ENCODE data around the gene PIKFYVE.
"Not testable (repeated sequence)": the region's sequence is repeated elsewhere in the genome, so short reads cannot be mapped to it uniquely, and the experiment has no call there.

PIKFYVE gene

GRCh38 chr2:208306291-208306690 lies 40.2 kb downstream of the PIKFYVE start:
- no peak for DNase-seq

DNA sequence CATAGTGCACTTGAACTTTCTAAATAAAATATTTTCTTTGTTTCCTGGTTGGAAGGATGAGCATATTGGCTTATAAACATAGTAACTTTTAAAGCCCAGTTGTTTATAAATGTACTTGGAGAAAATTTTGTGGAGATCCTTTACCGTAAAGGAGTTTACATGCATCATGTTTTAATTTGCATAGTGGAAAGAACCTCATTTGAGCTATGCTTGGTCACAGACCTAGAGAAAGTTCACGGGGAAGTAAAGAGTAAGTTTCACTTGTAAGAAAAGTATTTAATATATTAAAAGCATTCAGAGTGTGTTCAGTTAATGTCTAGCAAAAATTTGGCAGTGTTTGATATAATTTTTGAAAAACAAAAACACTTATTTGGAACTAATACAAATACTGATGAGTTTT lies 45.3 kb downstream of the PIKFYVE start:
- no peak for DNase-seq

GRCh38 chr2:208311954-208312353 lies 45.9 kb downstream of the PIKFYVE start:
- DNase-seq: no peak

DNA sequence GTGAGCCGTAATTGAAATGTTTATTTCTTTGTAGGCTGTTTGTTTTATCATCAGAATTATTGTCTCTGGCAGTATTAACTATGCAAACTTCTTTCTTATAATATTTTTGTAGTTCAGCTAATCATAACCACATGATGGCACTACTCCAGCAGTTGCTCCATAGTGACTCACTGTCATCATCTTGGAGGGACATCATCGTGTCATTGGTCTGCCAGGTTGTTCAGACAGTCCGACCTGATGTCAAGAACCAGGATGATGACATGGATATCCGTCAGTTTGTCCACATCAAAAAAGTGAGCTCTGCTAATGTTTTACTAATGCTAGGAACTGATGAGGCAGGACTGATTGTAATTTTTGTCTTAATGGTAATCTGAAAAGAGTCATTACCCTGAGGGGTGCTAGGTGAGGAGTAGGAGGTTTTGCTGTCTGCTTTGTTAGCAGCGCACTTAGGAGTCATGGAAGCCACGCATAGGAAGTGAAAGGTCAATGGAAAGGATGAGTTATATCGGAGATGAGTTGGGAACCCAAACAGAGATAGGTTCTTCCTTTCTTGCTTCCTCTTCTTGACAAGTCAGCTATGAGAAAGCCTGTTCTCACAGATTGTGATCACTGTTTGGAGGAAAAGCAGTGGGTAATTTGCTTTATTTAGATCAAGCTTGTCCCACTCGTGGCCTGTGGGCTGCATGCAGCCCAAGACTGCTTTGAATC lies 49.2 kb downstream of the PIKFYVE start:
- DNase-seq: no peak

DNA sequence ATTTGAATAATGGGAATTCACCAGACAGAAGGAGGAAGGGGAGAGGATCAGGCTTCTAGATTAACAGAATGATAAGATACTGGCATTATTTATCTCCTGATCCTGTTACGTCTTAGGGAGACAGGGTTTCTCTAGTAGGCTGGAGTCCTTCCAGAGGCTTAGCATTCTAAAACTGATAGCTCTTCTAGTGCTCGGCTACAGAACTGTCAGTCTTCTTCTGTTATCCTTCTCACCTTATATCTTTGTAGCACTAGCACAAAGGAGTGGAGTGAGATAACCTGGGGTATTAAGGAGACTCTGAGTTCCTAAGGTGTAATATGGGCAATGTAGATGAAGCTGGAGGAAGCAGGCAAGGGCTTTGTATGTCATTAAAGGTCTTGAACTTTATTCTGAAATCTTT lies 52.1 kb downstream of the PIKFYVE start:
- no peak for DNase-seq

GRCh38 chr2:208319391-208319790 lies 53.3 kb downstream of the PIKFYVE start:
- DNase-seq: no peak

DNA sequence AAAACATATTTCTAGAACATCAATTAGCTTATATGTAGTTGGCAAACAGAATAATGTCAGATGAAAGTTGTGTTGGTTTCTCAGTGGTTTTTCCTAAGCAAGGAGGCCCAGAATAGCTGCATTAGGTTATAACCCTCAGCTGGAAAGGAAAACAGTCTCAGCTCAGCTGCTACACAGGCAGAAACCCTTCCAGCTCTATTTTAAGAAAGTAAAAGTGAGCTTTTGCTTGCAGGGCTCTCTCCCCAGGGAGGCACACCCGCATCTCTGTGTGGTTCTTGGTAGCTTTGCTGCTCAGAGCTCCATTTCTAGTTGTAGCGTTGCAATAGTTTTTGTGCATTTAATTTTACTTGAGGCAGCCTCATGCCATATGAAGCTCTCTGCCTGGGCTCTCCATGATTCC lies 54.6 kb downstream of the PIKFYVE start:
- DNase-seq: no peak

DNA sequence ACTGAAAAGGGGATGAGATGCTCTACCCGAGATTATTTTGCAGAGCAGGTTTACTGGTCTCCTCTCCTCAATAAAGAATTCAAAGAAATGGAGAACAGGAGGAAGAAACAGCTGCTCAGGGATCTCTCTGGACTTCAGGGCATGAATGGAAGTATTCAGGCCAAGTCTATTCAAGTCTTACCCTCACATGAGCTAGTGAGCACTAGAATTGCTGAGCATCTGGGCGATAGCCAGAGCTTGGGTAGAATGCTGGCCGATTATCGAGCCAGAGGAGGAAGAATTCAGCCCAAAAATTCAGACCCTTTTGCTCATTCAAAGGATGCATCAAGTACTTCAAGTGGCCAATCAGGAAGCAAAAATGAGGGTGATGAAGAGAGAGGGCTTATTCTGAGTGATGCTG lies 60.0 kb downstream of the PIKFYVE start:
- DNase-seq: no peak

- no peak for DNase-seq
Observed at GRCh38 chr2:208329485-208329884, 63.4 kb downstream of the PIKFYVE start.

GRCh38 chr2:208334230-208334629 lies 68.2 kb downstream of the PIKFYVE start:
- no peak for DNase-seq

GRCh38 chr2:208346756-208347155 lies 80.7 kb downstream of the PIKFYVE start:
- DNase-seq: no peak

DNA sequence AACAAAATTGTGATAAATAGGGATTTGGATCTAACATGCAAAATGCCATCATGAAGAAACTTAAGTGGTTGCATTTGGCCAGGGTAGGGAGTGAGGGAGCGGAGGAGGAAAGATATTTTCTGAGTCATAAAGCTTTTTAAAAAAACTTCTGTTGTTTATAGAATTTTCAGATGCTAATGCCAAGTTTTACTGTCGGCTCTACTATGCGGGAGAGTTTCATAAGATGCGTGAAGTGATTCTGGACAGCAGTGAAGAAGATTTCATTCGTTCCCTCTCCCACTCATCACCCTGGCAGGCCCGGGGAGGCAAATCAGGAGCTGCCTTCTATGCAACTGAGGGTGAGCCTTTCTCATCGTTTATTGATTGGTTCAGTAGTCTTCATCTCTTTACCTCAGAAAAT lies 84.6 kb downstream of the PIKFYVE start:
- DNase-seq: no peak

- DNase-seq: no peak
Observed at GRCh38 chr2:208352644-208353567, 86.9 kb downstream of the PIKFYVE start.

DNA sequence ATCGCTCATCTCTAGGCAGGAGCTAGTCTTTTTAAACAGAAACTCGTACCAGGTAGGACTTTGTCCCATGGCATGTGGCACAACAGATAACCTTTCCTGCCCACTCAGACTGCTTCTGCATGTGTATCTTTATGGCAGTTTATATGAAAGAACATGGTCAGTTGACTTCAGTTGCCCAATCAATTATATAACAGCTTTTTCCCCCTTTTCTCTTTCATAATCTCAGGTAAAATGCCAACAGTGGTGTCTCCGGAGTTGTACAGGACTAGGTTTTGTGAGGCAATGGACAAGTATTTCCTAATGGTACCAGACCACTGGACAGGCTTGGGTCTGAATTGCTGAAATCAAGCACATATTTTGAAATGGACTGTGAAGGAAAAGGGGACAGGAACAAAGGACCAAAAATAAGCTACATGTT lies 88.9 kb downstream of the PIKFYVE start:
- no peak for DNase-seq

- DNase-seq: not testable (repeated sequence)
Observed at GRCh38 chr2:208356420-208356819, 90.4 kb downstream of the PIKFYVE start.

DNA sequence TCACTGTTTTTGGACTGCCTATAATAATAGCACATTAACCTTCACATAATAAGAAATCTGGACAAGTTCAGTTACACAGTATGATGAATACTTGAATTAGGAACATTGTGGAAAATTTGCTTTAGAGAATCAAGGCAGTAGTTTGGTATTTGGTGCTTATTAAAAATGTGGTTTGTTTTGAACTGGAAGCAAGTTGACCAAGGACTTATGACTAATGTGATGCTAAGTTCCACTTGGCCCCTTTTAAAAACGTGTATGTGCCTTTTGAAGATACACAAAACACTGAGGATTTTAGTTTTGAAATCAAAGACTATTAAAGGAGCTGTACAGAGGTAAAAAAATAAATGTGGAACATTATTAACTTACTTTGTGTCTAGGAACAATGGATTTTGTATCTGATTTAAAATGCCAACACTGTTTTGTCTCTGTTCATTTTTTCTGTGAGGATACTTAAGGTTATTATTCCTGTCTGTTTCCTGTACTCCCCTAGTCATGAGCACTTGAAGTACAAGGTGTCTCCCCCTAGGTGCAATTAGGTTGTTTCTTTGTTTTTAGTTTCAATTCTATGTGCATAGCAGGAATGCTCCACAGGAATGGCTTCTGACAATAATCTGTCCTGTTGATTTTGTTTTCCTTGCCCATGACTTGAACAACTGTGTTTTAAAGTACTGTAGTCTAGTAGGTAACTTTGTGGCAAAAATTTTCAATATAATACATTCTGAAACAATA lies 91.0 kb downstream of the PIKFYVE start:
- no peak for DNase-seq

DNA sequence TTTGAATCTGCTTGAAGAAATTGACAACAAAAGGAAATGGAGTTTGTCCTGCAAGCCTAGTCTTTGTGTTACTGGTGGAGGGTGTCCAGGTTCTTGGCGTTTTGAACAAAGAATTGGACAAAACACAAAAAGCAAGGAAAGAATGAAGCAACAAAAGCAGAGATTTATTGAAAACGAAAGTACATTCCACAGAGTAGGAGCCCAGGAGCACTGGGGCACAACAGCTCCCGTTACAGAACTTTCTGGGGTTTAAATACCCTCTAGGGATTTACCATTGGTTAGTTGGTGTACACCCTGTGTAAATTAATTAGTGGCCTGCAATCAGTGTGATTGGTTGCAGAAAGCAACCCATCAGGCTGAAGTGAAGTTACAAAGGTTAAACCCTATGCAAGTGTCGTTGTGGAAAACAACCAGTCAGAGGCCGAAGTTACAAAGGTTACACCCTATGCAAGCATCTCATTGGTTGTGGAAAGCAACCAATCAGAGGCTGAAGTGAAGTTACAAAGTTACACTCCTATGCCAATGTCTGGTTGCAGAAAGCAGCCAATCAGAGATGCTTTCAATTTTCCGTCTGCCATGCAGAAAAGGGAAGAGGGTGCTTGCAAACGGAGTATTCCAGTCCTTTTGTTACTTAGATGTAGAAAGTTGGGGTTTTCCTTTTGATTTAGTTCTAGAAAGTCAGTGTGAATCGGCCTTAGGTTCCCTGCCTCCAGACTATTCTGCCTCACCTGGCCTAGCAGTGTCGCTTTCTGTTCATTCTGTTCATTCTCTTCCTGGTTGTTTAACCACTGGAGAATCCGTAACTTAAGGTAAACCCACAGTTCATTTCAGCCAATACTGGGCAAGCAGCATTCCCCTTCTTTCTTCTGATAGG lies 92.9 kb downstream of the PIKFYVE start:
- DNase-seq: peak; percentile 63

- peak; percentile 79 for DNase-seq
Observed at GRCh38 chr2:208359632-208359986, 93.6 kb downstream of the PIKFYVE start.

DNA sequence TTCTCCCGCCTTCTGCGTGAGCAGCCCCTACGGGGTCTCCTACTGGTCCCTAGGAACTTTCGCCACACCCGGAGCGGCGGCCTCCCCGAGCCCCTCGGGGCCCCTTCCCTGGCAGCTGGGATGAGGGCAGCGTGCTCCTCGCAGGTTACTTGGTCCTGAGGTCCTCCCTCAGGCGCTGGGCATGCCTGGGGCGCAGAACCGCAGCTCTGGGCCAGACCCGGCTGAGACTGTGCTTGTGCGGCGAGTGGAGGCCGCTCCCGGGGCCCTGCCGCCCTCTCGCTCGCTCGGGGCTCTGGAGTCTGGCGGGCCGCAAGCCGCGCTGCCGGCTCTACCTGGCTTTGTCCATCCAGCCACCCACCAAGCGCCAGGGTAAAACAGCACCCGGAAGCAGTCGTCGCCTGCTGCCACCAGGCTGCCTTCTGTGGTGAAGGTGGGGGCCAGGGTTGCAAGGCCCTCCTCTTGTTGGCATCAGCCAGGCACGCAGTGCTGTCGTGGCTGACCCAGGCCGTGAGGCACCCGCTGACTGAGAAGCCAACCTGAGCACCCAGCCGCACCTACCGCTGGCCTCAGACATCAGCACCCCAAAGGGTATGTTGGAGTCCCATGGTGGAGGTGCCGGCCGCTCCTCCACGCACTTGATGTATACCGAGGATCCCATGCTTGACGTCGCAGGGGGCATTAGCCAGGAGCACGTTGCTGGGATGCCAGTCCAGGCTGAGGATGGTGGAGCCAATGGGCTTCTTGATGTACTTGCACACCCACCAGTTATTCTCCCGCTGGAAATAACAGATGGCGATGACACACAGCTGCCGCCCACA lies 94.4 kb downstream of the PIKFYVE start:
- DNase-seq: no peak

GRCh38 chr2:208361077-208361441 lies 95.0 kb downstream of the PIKFYVE start:
- no peak for DNase-seq

- no peak for DNase-seq
Observed at GRCh38 chr2:208363485-208363884, 97.4 kb downstream of the PIKFYVE start.

All from NCI-H748 treated with DMSO at 0.1 percent for 48 hours (cell line).